Body of pancreas (tissue), 4 donors: Measurements from ENCODE around the gene SLC13A4. TPM values are rescaled to one million over a fixed set of nuclear protein-coding genes. Genes with fewer than 3 reads are reported as not detected.
A peak's percentile ranks its signal among the peaks of the same experiment; 100 is the strongest.

ENCODE experiments used
- ATAC-seq: fragments of 150-250 bp; one replicate; pipeline ENCODE4 v1.9.1; 2016
- DNase-seq, 4 donors: peaks; one replicate each; pipeline ENCODE4 v3.0.0-alpha.2; 2019
- H3K27ac ChIP-seq, 4 donors: fragments of 200-600 bp; sonication (generic); 1 replicate in 3 of 4; 2 replicates in 1 of 4; pipeline versions ENCODE4 v1.5.1 to v1.6.1; 2016 to 2019; ENCODE audit warnings: mild to moderate bottlenecking in 1 of 4, mixed read lengths in 1 of 4, moderate library complexity in 1 of 4
- H3K27me3 ChIP-seq, 2 donors: fragments of 200-600 bp; sonication (generic); one replicate each; pipeline ENCODE4 v1.6.0; 2016; ENCODE audit warnings: mild to moderate bottlenecking in 1 of 2
- H3K36me3 ChIP-seq, 2 donors: fragments of 200-600 bp; sonication (generic); replicated peaks in 1 of 2; 2 replicates each; pipeline ENCODE4 v1.5.1; 2016; ENCODE audit warnings: low read depth in 2 of 2; ENCODE audit not compliant: insufficient read depth in 1 of 2
- H3K4me1 ChIP-seq: fragments of 200-600 bp; sonication (generic); one replicate; pipeline ENCODE4 v1.6.0; 2016
- H3K4me3 ChIP-seq, 2 donors: fragments of 200-600 bp; sonication (generic); 1 replicate in 1 of 2; 2 replicates in 1 of 2; pipeline ENCODE4 v1.5.1; 2016 to 2019
- H3K9me3 ChIP-seq, 3 donors: fragments of 200-600 bp; sonication (generic); 1 replicate in 2 of 3; 2 replicates in 1 of 3; pipeline ENCODE4 v1.5.1; 2016
- POLR2A ChIP-seq, 3 donors: fragments of 450-650 bp; IDR thresholded peaks; one replicate each; pipeline ENCODE4 v1.6.1; 2016; ENCODE audit warnings: antibody characterized with exemption in 3 of 3, mild to moderate bottlenecking in 2 of 3
- WGBS, 2 donors: methylation state at CpG; one replicate each; pipeline ENCODE4 v1.1.5; 2017; 5-methylcytosine and 5-hydroxymethylcytosine counted together
- intact Hi-C: fragments of 100-400 bp; cut with DNase I; formaldehyde crosslinking; loops from one replicate; pipeline ENCODE4 v1.15.1; 2023
- total RNA-seq, 2 donors: library from RNA; depleted of rRNA; stranded (reverse); fragments of >200 nt; gene quantifications; one replicate each; pipeline ENCODE4 v1.1.0, GENCODE V29; 2016
- TF ChIP-seq, protein P1 (sequence below), 7 experiments: fragments of 450-650 bp in 4 of 7; fragments of 200-600 bp in 3 of 7; sonication (generic) in 3 of 7; IDR thresholded peaks; one replicate each; pipeline ENCODE4 v1.5.1; 2016 to 2019; ENCODE audit warnings: antibody characterized with exemption in 7 of 7

Gene SLC13A4
- total RNA-seq, 2 donors from 2014 or later, result not detected

DNA sequence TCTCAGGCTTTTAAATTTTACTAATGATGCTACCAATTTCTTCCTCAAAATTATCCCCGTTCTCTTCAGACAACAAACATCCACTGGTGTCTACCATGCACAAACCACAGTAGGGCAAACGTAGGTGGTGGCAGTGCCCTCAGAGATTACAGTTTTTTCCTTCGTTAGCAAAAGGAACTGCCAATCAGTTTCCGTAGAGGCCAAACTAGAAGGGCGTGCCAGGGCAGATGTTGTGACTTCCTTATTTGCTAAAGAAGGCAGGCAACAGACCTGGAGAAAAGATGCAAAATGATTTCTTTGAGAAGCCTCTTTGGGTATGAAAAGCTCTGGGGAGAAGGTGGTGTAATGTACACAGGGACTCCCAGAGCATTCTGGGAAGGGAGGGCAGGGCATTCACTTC lies 28.2 kb upstream of the SLC13A4 start:
- 48 to 53% methylated on average over 5 of the region's 5 CpGs for WGBS, 2 donors
- ATAC-seq, result no peak

DNA sequence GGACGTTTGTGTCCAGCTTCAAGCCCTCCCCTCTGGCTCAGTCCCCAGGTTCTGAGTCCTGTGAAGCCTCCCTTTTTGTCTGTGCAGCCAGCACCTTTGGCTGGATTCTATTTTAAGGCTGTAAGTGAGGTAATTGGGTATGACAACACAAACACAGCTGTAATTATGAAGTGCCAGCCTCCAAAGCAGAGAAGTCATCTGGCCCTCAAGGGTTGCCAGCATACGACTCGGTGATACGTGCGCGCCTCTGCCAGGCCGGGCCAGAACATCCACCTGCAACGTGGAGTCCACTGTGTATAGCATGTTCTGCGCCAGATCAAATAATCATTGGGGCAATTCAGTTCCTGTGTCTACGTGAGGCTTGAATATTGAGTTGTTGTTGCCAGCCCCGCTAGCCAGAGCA lies 27.4 kb upstream of the SLC13A4 start:
- H3K4me1 ChIP-seq, result no peaks in the 10 kb centered on the region
- H3K27ac ChIP-seq, result no peak overlapping the region
- no peak overlapping the region for H3K4me3 ChIP-seq
- no peaks in the 10 kb centered on the region for H3K36me3 ChIP-seq
- DNase-seq (peak in 3 of 4 donors; percentile 25 to 49 (median 48)), ATAC-seq (peak; percentile 52)
- TF ChIP-seq, protein P1, sequence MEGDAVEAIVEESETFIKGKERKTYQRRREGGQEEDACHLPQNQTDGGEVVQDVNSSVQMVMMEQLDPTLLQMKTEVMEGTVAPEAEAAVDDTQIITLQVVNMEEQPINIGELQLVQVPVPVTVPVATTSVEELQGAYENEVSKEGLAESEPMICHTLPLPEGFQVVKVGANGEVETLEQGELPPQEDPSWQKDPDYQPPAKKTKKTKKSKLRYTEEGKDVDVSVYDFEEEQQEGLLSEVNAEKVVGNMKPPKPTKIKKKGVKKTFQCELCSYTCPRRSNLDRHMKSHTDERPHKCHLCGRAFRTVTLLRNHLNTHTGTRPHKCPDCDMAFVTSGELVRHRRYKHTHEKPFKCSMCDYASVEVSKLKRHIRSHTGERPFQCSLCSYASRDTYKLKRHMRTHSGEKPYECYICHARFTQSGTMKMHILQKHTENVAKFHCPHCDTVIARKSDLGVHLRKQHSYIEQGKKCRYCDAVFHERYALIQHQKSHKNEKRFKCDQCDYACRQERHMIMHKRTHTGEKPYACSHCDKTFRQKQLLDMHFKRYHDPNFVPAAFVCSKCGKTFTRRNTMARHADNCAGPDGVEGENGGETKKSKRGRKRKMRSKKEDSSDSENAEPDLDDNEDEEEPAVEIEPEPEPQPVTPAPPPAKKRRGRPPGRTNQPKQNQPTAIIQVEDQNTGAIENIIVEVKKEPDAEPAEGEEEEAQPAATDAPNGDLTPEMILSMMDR (IDR thresholded peaks at IDR 0.05), result no peak
- no peak for TF ChIP-seq POLR2A (IDR thresholded peaks at IDR 0.05)
- no peaks in the 10 kb centered on the region for H3K27me3 ChIP-seq
- H3K9me3 ChIP-seq, result no peaks in the 10 kb centered on the region
- 76 to 82% methylated on average over 11 of the region's 11 CpGs for WGBS, 2 donors
- intact Hi-C loops, result no loop called here

More for the DNA sequence above, 28.2 kb upstream of the SLC13A4 start:
- H3K4me3 ChIP-seq, result no peak overlapping the region
- H3K36me3 ChIP-seq, result no peaks in the 10 kb centered on the region
- H3K27me3 ChIP-seq, result no peaks in the 10 kb centered on the region
- no peaks in the 10 kb centered on the region for H3K4me1 ChIP-seq
- intact Hi-C loops, result no loop called here
- TF ChIP-seq POLR2A (IDR thresholded peaks at IDR 0.05), result no peak
- TF ChIP-seq, protein P1 (IDR thresholded peaks at IDR 0.05), result no peak
- DNase-seq, result no peak
- H3K9me3 ChIP-seq, result no peaks in the 10 kb centered on the region
- H3K27ac ChIP-seq, result no peak overlapping the region

DNA sequence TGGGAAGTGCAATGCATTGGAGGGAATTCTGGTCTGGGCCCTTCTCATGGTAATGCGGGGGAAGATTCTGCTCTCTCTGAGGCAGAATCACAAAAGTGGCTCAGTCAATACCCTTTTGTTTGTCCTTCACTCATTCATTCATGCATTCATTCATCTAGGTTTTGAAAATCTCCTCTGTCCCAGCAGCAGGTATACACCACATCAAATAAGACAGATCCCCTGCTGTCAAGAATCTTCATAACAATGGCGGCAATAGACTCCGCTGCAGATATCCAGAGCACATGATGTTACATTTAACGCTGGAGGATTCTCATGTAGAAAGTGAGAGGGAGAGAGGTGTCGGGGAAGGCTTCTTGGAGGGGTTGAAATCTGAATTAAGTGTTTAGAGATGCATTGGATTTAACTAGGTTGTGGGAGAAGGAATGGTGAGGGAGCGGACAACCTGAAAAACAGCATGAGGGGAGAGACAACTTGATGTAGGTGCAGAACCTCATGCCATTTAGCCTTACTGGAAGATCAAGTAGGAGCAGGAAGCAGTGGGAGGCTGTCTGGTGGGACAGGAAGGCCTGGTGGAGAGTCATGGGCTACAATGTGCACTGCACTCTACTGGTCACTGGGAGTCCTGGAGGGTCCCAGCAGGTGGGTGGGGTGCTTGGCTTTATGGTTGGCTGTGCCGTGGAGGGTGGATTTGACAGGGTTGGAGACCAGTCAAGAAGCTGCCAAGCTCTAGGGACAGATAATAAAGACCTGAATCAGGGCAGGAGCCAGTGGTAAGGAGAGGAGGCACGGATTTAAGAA lies 25.8 kb upstream of the SLC13A4 start:
- intact Hi-C loops, result no loop called here
- Histone ChIP-seq H3K9me3 (no peaks in the 10 kb centered on the region), H3K4me1 (no peaks in the 10 kb centered on the region), H3K27me3 (no peaks in the 10 kb centered on the region), H3K4me3 (no peak overlapping the region), H3K27ac (no peak overlapping the region), H3K36me3 (no peaks in the 10 kb centered on the region)
- WGBS, 2 donors, result 83 to 90% methylated on average over 8 of the region's 8 CpGs
- TF ChIP-seq, protein P1 (IDR thresholded peaks at IDR 0.05), result no peak
- no peak for TF ChIP-seq POLR2A (IDR thresholded peaks at IDR 0.05)
- ATAC-seq (no peak), DNase-seq (no peak)

DNA sequence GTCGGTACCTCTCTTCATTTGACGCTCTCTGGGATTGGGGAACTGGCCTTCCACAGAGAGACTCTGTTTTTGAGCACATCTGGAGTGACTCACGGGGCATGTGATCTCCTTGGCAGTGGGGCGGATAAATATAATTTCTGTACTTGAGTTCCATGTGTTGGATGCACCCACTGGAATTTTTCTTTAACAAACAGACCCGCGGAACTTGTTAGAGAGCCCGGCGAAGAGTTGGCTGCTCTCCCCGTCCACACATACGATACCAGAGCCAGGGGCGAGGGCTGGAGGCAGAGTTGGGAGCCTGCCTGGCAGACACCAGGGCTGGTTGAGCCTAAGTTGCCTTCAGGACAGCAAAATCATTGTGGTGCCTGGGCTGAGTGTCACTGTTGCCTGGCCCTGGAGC lies 20.8 kb upstream of the SLC13A4 start, which contains the start of gene FAM180A:
Gene FAM180A, minus strand, starts transcription at position 44 of the 400 bp plus-strand sequence. CDS start 233 bp downstream, outside the sequence.
- peak in 3 of 4 donors; percentile 14 to 16 (median 14) for DNase-seq
- Histone ChIP-seq H3K27ac (no peak within 1 kb of the TSS), H3K36me3 (no peaks in the 10 kb centered on the region), H3K4me3 (no peak within 1 kb of the TSS), H3K27me3 (no peaks in the 10 kb centered on the region), H3K4me1 (no peaks in the 10 kb centered on the region), H3K9me3 (no peaks in the 10 kb centered on the region)
- TF ChIP-seq POLR2A (IDR thresholded peaks at IDR 0.05), result no peak
- TF ChIP-seq, protein P1 (IDR thresholded peaks at IDR 0.05), result no peak
- intact Hi-C loops, result no loop called here
- peak; percentile 48 for ATAC-seq
- WGBS, 2 donors, result 65 to 66% methylated on average over 9 to 11 of the region's 11 CpGs
